Cerebellar nuclear complex (tissue), 1 donor: Measurements from ENCODE around the gene SRGN.

Experiments
- DNase-seq, 2 experiments: peaks; one replicate each; lab custom pipeline; 2025; lab: John Stamatoyannopoulos, UW

The SRGN gene

GRCh38 chr10:69061305-69062161 is 26.4 kb upstream of the SRGN start:
- DNase-seq = no peak

- no peak for DNase-seq
Measured at GRCh38 chr10:69062901-69063300, 25.0 kb upstream of the SRGN start.

- no peak for DNase-seq
Measured at GRCh38 chr10:69064762-69065328, 23.1 kb upstream of the SRGN start.

- no peak for DNase-seq
Measured at GRCh38 chr10:69065406-69066361, 22.2 kb upstream of the SRGN start.

GRCh38 chr10:69067189-69067588 is 20.7 kb upstream of the SRGN start:
- DNase-seq = no peak

- no peak for DNase-seq
Measured at GRCh38 chr10:69068549-69068948, 19.4 kb upstream of the SRGN start.

- DNase-seq = no peak
Measured at GRCh38 chr10:69069090-69070042, 18.5 kb upstream of the SRGN start.

- DNase-seq = no peak
Measured at GRCh38 chr10:69070951-69071350, 17.0 kb upstream of the SRGN start.

GRCh38 chr10:69071610-69072009 is 16.3 kb upstream of the SRGN start:
- no peak for DNase-seq

GRCh38 chr10:69073026-69073425 is 14.9 kb upstream of the SRGN start:
- DNase-seq = no peak

GRCh38 chr10:69073736-69074364 is 14.1 kb upstream of the SRGN start:
- no peak for DNase-seq

GRCh38 chr10:69074532-69074931 is 13.4 kb upstream of the SRGN start:
- DNase-seq = no peak

- no peak for DNase-seq
Measured at GRCh38 chr10:69075431-69075830, 12.5 kb upstream of the SRGN start.

- DNase-seq = no peak
Measured at GRCh38 chr10:69078311-69078710, 9.6 kb upstream of the SRGN start.

- no peak for DNase-seq
Measured at GRCh38 chr10:69080226-69080625, 7.7 kb upstream of the SRGN start.

GRCh38 chr10:69086001-69086509 is 1.8 kb upstream of the SRGN start:
- DNase-seq = no peak

GRCh38 chr10:69088471-69088769 is 517 bp downstream of the SRGN start:
- no peak for DNase-seq

GRCh38 chr10:69088801-69089501 is 1.0 kb downstream of the SRGN start:
- no peak for DNase-seq

- no peak for DNase-seq
Measured at GRCh38 chr10:69089638-69090599, 2.0 kb downstream of the SRGN start.
